H9 (cell line): ENCODE measurements around the gene VPS54. TPM values are rescaled to one million over a fixed set of nuclear protein-coding genes. Genes with fewer than 3 reads are reported as not detected.

Experiments
- DNase-seq: peaks from one replicate; pipeline ENCODE4 v3.0.0-alpha.2; 2017
- H2AFZ ChIP-seq: one replicate; pipeline ENCODE4 v1.6.1; 2013; ENCODE audit warnings: mild to moderate bottlenecking, low read length, control low read depth, moderate library complexity
- H2AK5ac ChIP-seq: 2 replicates; pipeline ENCODE4 v1.6.1; 2013; ENCODE audit warnings: low read length, control low read depth, mixed read lengths; ENCODE audit not compliant: insufficient read length
- H2BK120ac ChIP-seq: one replicate; pipeline ENCODE4 v1.6.1; 2013; ENCODE audit warnings: low read depth, mild to moderate bottlenecking, low read length, control low read depth, inconsistent platforms; ENCODE audit not compliant: poor library complexity, severe bottlenecking
- H2BK12ac ChIP-seq: 2 replicates; pipeline ENCODE4 v1.6.1; 2013; ENCODE audit warnings: low read length, control low read depth, mixed read lengths, low read depth; ENCODE audit not compliant: insufficient read length
- H2BK15ac ChIP-seq: 2 replicates; pipeline ENCODE4 v1.6.1; 2013; ENCODE audit warnings: low read depth, low read length, control low read depth
- H2BK20ac ChIP-seq: one replicate; pipeline ENCODE4 v1.6.1; 2013; ENCODE audit warnings: low read depth, mild to moderate bottlenecking, low read length, control low read depth, inconsistent platforms; ENCODE audit not compliant: poor library complexity, severe bottlenecking
- H2BK5ac ChIP-seq: 2 replicates; pipeline ENCODE4 v1.6.1; 2013; ENCODE audit warnings: low read length, control low read depth, mixed read lengths; ENCODE audit not compliant: insufficient read length
- H3K14ac ChIP-seq: 2 replicates; pipeline ENCODE4 v1.6.1; 2013; ENCODE audit warnings: low read length, control low read depth; ENCODE audit not compliant: insufficient read depth
- H3K18ac ChIP-seq: 2 replicates; pipeline ENCODE4 v1.6.1; 2013; ENCODE audit warnings: low read depth, mild to moderate bottlenecking, mixed read lengths, low read length, control low read depth; ENCODE audit not compliant: insufficient read length
- H3K23ac ChIP-seq: 2 replicates; pipeline ENCODE4 v1.6.1; 2013; ENCODE audit warnings: low read length, control low read depth, mixed read lengths, low read depth; ENCODE audit not compliant: insufficient read length
- H3K23me2 ChIP-seq: 2 replicates; pipeline ENCODE4 v1.6.1; 2013; ENCODE audit warnings: low read depth, mild to moderate bottlenecking, mixed read lengths, low read length, control low read depth; ENCODE audit not compliant: insufficient read length, poor library complexity, severe bottlenecking
- H3K27ac ChIP-seq: 2 replicates; pipeline ENCODE4 v1.5.1; 2013; ENCODE audit warnings: low read length, control low read depth, mixed read lengths, low read depth; ENCODE audit not compliant: insufficient read length
- H3K27me3 ChIP-seq: 2 replicates; pipeline ENCODE4 v1.6.1; 2013; ENCODE audit warnings: low read length, control low read depth, inconsistent platforms; ENCODE audit not compliant: insufficient read depth
- H3K4ac ChIP-seq: 2 replicates; pipeline ENCODE4 v1.6.1; 2013; ENCODE audit warnings: low read depth, mild to moderate bottlenecking, control low read depth, inconsistent platforms, low read length, moderate library complexity
- H3K4me1 ChIP-seq: 2 replicates; pipeline ENCODE4 v1.6.1; 2013; ENCODE audit warnings: low read length, control low read depth, inconsistent platforms; ENCODE audit not compliant: insufficient read depth
- H3K4me2 ChIP-seq: 2 replicates; pipeline ENCODE4 v1.6.1; 2013; ENCODE audit warnings: low read length, control low read depth, mixed read lengths; ENCODE audit not compliant: insufficient read length, insufficient read depth
- H3K56ac ChIP-seq: 2 replicates; pipeline ENCODE4 v1.6.1; 2013; ENCODE audit warnings: low read depth, mild to moderate bottlenecking, mixed read lengths, low read length, control low read depth; ENCODE audit not compliant: insufficient read length
- H3K79me1 ChIP-seq: 2 replicates; pipeline ENCODE4 v1.6.1; 2013; ENCODE audit warnings: low read depth, mild to moderate bottlenecking, moderate library complexity, low read length, control low read depth, inconsistent platforms; ENCODE audit not compliant: insufficient read depth, poor library complexity, severe bottlenecking
- H3K79me2 ChIP-seq: 2 replicates; pipeline ENCODE4 v1.6.1; 2013; ENCODE audit warnings: low read length, control low read depth, inconsistent platforms; ENCODE audit not compliant: insufficient read depth
- H3K9ac ChIP-seq: 2 replicates; pipeline ENCODE4 v1.6.1; 2013; ENCODE audit warnings: low read length, control low read depth, mixed read lengths; ENCODE audit not compliant: insufficient read length; ENCODE audit errors: extremely low read depth
- H3K9me3 ChIP-seq: one replicate; pipeline ENCODE4 v1.6.1; 2013; ENCODE audit warnings: low read depth, low read length, inconsistent platforms; ENCODE audit not compliant: control insufficient read depth
- H3T11ph ChIP-seq: one replicate; pipeline ENCODE4 v1.6.1; 2013; ENCODE audit warnings: mild to moderate bottlenecking, low read length, control low read depth, inconsistent platforms
- H4K20me1 ChIP-seq: one replicate; pipeline ENCODE4 v1.6.1; 2013; ENCODE audit not compliant: control insufficient read depth, insufficient read length, insufficient read depth
- H4K5ac ChIP-seq: 2 replicates; pipeline ENCODE4 v1.6.1; 2013; ENCODE audit warnings: low read depth, mild to moderate bottlenecking, mixed read lengths, low read length, control low read depth; ENCODE audit not compliant: insufficient read length
- H4K8ac ChIP-seq: replicated peaks from 2 replicates; pipeline ENCODE4 v1.6.1; 2013; ENCODE audit warnings: low read length, control low read depth, mixed read lengths, low read depth; ENCODE audit not compliant: insufficient read length
- H4K91ac ChIP-seq: 2 replicates; pipeline ENCODE4 v1.6.1; 2013; ENCODE audit warnings: low read depth, mild to moderate bottlenecking, moderate library complexity, mixed read lengths, low read length, control low read depth; ENCODE audit not compliant: insufficient read length
- H3K27ac Mint-ChIP-seq, 3 experiments: 2 replicates in 2 of 3; 3 replicates in 1 of 3; pipeline ENCODE4 v1.8.0; 2020 to 2021; ENCODE audit warnings: mixed read lengths in 3 of 3, mild to moderate bottlenecking in 1 of 3, moderate library complexity in 1 of 3
- H3K27me3 Mint-ChIP-seq: 2 replicates; pipeline ENCODE4 v1.8.0; 2021; ENCODE audit warnings: low read depth, mild to moderate bottlenecking, moderate library complexity, mixed read lengths
- H3K36me3 Mint-ChIP-seq, 3 experiments: 2 replicates in 2 of 3; 3 replicates in 1 of 3; pipeline ENCODE4 v1.8.0; 2020 to 2021; ENCODE audit warnings: low read depth in 3 of 3, mixed read lengths in 3 of 3; ENCODE audit not compliant: insufficient read depth in 1 of 3
- H3K4me1 Mint-ChIP-seq, 2 experiments: 2 replicates each; pipeline ENCODE4 v1.8.0; 2020; ENCODE audit warnings: mixed read lengths in 2 of 2
- H3K4me3 Mint-ChIP-seq, 2 experiments: 2 replicates in 1 of 2; 3 replicates in 1 of 2; pipeline ENCODE4 v1.8.0; 2020 to 2021; ENCODE audit warnings: mild to moderate bottlenecking in 2 of 2, mixed read lengths in 2 of 2, moderate library complexity in 1 of 2
- H3K9me3 Mint-ChIP-seq, 2 experiments: 2 replicates in 1 of 2; 3 replicates in 1 of 2; pipeline ENCODE4 v1.8.0; 2020; ENCODE audit warnings: mild to moderate bottlenecking in 2 of 2, mixed read lengths in 2 of 2, moderate library complexity in 1 of 2
- WGBS: extraction: QIAGEN DNeasy Blood & Tissue Kit; methylation state at CpG from one replicate; pipeline ENCODE4 v1.1.7; 2013; ENCODE audit warnings: missing lambda C conversion rate, low lambda C conversion rate, mixed read lengths; ENCODE audit not compliant: insufficient read length; ENCODE audit errors: extremely low coverage; 5-methylcytosine and 5-hydroxymethylcytosine counted together
- total RNA-seq: library from RNA; stranded (reverse); gene quantifications from 2 replicates; pipeline ENCODE4 v1.2.1, GENCODE V29; 2021
- TF ChIP-seq, protein P1 (sequence below): fragments of 200-600 bp; sonication (generic); conservative IDR thresholded peaks from 3 replicates; pipeline ENCODE4 v1.8.0; 2021; ENCODE audit warnings: antibody characterized with exemption, mild to moderate bottlenecking

Gene VPS54
- total RNA-seq, 1 experiment from 2014 or later: 13.4 TPM

DNA sequence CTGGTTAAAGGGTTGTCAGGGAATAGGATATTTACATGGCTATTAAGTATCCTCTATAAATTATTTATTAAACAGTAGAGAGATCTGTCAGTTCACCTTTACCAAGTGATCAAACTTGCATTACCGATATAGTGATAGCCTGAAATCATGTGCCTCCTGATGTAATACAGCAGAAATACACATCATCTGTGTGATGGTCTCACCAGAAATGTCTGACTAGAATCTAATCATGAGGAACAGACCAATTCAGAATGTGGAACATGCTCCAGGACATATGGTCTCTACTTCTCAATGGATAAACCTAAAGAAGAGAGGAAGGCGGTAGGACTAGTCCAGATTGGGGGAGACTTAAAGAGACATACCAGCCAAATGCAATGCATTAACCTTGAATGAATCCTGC lies 6.2 kb downstream of the VPS54 start:
- no peak for DNase-seq
- WGBS: no CpG with 5 or more reads among the region's 2 CpGs
- H3K27me3 ChIP-seq: no peaks in the 10 kb centered on the region
- no peak overlapping the region for H3K4ac ChIP-seq
- no peak overlapping the region for H3K14ac ChIP-seq
- no peaks in the 10 kb centered on the region for H4K20me1 ChIP-seq
- no peak overlapping the region for H3K9ac ChIP-seq
- H3K36me3 Mint-ChIP-seq: no peaks in the 10 kb centered on the region
- H2BK5ac ChIP-seq: no peak overlapping the region
- H3T11ph ChIP-seq: no peak overlapping the region
- no peak overlapping the region for H3K18ac ChIP-seq
- H2BK120ac ChIP-seq: no peak overlapping the region
- H3K23ac ChIP-seq: no peak overlapping the region
- no peaks in the 10 kb centered on the region for H3K4me1 ChIP-seq
- H3K9me3 ChIP-seq: no peaks in the 10 kb centered on the region
- H3K27ac Mint-ChIP-seq: no peak overlapping the region
- H3K56ac ChIP-seq: no peak overlapping the region
- H3K23me2 ChIP-seq: no peaks in the 10 kb centered on the region
- no peaks in the 10 kb centered on the region for H3K27me3 Mint-ChIP-seq
- peaks cover 8 to 9% of the 10 kb centered on the region in 2 experiments for H3K4me1 Mint-ChIP-seq
- TF ChIP-seq, protein P1, sequence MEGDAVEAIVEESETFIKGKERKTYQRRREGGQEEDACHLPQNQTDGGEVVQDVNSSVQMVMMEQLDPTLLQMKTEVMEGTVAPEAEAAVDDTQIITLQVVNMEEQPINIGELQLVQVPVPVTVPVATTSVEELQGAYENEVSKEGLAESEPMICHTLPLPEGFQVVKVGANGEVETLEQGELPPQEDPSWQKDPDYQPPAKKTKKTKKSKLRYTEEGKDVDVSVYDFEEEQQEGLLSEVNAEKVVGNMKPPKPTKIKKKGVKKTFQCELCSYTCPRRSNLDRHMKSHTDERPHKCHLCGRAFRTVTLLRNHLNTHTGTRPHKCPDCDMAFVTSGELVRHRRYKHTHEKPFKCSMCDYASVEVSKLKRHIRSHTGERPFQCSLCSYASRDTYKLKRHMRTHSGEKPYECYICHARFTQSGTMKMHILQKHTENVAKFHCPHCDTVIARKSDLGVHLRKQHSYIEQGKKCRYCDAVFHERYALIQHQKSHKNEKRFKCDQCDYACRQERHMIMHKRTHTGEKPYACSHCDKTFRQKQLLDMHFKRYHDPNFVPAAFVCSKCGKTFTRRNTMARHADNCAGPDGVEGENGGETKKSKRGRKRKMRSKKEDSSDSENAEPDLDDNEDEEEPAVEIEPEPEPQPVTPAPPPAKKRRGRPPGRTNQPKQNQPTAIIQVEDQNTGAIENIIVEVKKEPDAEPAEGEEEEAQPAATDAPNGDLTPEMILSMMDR: no peak
- no peak overlapping the region for H3K4me2 ChIP-seq
- no peak overlapping the region for H4K91ac ChIP-seq
- peaks cover 5% of the 10 kb centered on the region; the same call in 1 of the 2 replicates for H3K79me2 ChIP-seq
- H3K9me3 Mint-ChIP-seq: no peaks in the 10 kb centered on the region
- no peak overlapping the region for H2BK12ac ChIP-seq
- H4K5ac ChIP-seq: no peak overlapping the region
- no peak overlapping the region for H2AFZ ChIP-seq
- H3K4me3 Mint-ChIP-seq: no peak overlapping the region
- H2BK20ac ChIP-seq: no peak overlapping the region
- H2AK5ac ChIP-seq: no peak overlapping the region
- H2BK15ac ChIP-seq: no peak overlapping the region
- H4K8ac ChIP-seq: no peak overlapping the region
- no peaks in the 10 kb centered on the region for H3K79me1 ChIP-seq
- H3K27ac ChIP-seq: no peak overlapping the region
